GM19043 (cell line): ENCODE results near the gene PDIA5.
"Not testable (repeated sequence)": the region's sequence is repeated elsewhere in the genome, so short reads cannot be mapped to it uniquely, and the experiment has no call there.

Source experiments
- ATAC-seq: cut with Tn5 transposase; IDR thresholded peaks from one replicate; pipeline ENCODE4 v1.9.1; 2021; ENCODE audit warnings: low read depth; ENCODE audit not compliant: unreplicated experiment

Gene PDIA5

GRCh38 chr3:123140550-123140949 lies 73.7 kb downstream of the PDIA5 start:
- no peak for ATAC-seq

- no peak for ATAC-seq
These were observed 74.5 kb downstream of the PDIA5 start for GRCh38 chr3:123141276-123141675.

GRCh38 chr3:123143669-123144411 lies 77.0 kb downstream of the PDIA5 start:
- ATAC-seq = no peak

GRCh38 chr3:123147754-123148535 lies 81.1 kb downstream of the PDIA5 start:
- no peak for ATAC-seq

GRCh38 chr3:123148772-123149171 lies 81.9 kb downstream of the PDIA5 start:
- ATAC-seq = no peak

- ATAC-seq = no peak
These were observed 82.7 kb downstream of the PDIA5 start for GRCh38 chr3:123149525-123149924.

GRCh38 chr3:123150449-123151215 lies 83.8 kb downstream of the PDIA5 start:
- ATAC-seq = no peak

- no peak for ATAC-seq
These were observed 84.5 kb downstream of the PDIA5 start for GRCh38 chr3:123151251-123151705.

- not testable (repeated sequence) for ATAC-seq
These were observed 85.1 kb downstream of the PDIA5 start for GRCh38 chr3:123151853-123152420.

GRCh38 chr3:123152687-123153086 lies 85.9 kb downstream of the PDIA5 start:
- ATAC-seq = no peak

GRCh38 chr3:123153125-123154019 lies 86.5 kb downstream of the PDIA5 start:
- no peak for ATAC-seq

GRCh38 chr3:123154020-123154985 lies 87.5 kb downstream of the PDIA5 start:
- no peak for ATAC-seq

GRCh38 chr3:123155471-123156011 lies 88.7 kb downstream of the PDIA5 start:
- no peak for ATAC-seq

- ATAC-seq = no peak
These were observed 89.6 kb downstream of the PDIA5 start for GRCh38 chr3:123156276-123156995.

- no peak for ATAC-seq
These were observed 90.4 kb downstream of the PDIA5 start for GRCh38 chr3:123157209-123157597.

GRCh38 chr3:123157598-123158287 lies 90.9 kb downstream of the PDIA5 start:
- no peak for ATAC-seq

GRCh38 chr3:123158330-123158729 lies 91.5 kb downstream of the PDIA5 start:
- no peak for ATAC-seq
